CD4-positive, alpha-beta T cell treated with Interleukin-2 at 100 ng/mL for 4 hours (primary cell): ENCODE data around the gene CFTR.
"Not testable (repeated sequence)": the region's sequence is repeated elsewhere in the genome, so short reads cannot be mapped to it uniquely, and the experiment has no call there.

Experiments
- DNase-seq: peaks from one replicate; pipeline ENCODE4 v3.0.0-alpha.2; 2020; ENCODE audit warnings: low spot score

The CFTR gene

GRCh38 chr7:117686311-117686935 lies 206.6 kb downstream of the CFTR start:
- DNase-seq, result no peak

GRCh38 chr7:117688126-117688525 lies 208.3 kb downstream of the CFTR start:
- DNase-seq, result no peak

- no peak for DNase-seq
These were observed 209.6 kb downstream of the CFTR start for GRCh38 chr7:117689406-117689805.

DNA sequence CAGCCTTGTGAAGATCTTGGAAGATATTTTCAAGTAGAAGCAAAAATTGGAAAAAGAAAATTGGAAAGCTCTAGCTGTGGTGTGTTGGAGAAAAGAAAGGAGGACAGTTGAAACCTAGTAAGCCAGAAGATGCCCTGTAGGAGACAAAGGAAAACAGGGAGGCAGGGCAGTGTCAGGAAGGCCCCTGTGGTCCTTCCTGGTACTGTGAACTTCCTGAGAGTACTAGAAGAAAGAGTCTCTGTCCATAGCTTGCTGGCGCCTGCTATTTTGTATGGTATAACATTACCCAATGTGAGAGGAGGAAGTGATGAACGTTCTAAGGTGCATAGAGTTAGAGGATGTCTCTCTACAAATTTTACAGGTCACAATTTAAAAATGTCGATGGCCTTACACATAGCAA lies 210.3 kb downstream of the CFTR start:
- DNase-seq, result no peak

GRCh38 chr7:117692338-117692737 lies 212.5 kb downstream of the CFTR start:
- no peak for DNase-seq

DNA sequence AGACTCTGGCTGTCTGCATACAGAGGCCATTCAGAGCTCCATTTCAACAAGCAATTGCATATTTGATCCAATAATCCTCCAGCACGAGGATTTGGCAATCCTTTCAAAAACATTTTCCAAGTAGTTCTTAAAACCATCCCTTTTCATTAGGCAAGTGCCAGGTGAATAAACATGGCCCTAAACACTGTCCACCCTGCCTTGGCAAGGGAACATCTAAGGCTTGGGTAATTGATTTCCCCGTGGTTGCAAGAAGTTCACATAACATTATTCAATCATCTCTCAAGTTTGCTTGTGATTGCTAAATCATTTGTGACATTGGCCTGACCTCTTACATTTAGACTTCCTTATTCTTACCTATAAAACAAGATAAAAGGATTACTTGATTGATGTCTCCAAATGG lies 218.2 kb downstream of the CFTR start:
- no peak for DNase-seq

- no peak for DNase-seq
These were observed 224.2 kb downstream of the CFTR start for GRCh38 chr7:117704063-117704462.

- no peak for DNase-seq
These were observed 225.8 kb downstream of the CFTR start for GRCh38 chr7:117705630-117706029.

- DNase-seq, result no peak
These were observed 226.4 kb downstream of the CFTR start for GRCh38 chr7:117706210-117706609.

- no peak for DNase-seq
These were observed 227.3 kb downstream of the CFTR start for GRCh38 chr7:117707080-117707479.

DNA sequence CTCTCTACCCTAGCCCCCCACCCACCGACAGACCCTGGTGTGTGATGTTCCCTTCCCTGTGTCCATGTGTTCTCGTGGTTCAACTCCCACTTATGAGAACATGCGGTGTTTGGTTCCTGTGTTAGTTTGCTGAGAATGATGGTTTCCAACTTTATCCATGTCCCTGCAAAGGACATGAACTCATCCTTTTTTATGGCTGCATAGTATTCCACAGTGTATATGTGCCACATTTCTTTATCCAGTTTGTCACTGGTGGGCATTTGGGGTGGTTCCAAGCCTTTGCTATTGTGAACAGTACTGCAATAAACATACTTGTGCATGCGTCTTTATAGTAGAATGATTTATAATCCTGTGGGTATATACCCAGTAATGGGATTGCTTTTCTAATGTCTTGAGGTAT lies 228.3 kb downstream of the CFTR start:
- not testable (repeated sequence) for DNase-seq

DNA sequence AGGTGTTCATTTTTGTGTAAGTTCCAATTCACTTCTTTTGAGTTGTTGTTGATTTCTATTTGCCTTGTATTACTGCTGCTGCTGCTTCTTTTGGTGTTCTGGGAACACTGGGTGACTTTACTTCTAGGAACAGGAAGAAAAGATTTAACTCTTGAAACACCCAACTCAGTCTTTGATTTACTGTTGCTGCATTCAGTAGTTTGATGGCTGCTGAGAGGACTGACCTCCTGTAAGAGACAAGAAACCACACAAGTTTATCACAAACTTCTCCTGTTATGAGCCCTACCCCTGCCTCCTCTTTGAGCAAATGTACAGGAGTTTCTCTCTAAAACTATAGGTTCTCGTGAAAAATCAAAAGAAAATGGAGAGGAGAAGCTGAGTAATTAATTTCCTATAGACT lies 231.7 kb downstream of the CFTR start:
- no peak for DNase-seq

DNA sequence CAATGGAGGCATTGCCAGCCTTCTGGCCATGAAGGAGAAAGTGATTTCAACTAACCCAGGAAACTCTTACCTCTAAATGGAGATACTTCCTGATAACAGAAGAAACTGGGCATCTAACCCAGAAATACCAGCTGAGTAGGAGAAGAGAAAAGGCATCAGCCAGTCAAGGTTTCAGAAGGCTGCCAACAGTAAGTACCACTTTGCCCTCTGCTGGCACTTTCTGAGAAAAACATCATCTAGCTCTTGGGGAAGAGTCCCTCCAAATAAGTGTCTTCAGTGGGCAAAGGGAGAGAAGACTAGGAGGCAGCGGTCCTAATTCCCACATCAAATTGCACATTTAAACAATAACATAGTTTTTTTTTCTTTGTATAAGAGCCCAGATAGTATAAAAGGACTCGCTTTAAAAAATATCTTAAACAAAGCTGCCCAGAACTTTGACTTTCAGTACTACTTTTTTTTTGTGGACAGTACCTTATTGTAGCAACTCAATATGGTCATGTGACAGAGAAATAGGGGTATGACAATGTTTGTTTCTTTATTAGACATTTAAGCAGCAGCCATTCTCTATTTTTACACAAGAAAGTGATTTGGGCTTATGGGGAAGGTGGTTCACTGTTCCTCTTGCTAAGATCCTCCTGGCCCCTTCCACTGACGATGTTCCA lies 236.1 kb downstream of the CFTR start:
- DNase-seq, result no peak

GRCh38 chr7:117716707-117717299 lies 237.0 kb downstream of the CFTR start:
- DNase-seq, result no peak

DNA sequence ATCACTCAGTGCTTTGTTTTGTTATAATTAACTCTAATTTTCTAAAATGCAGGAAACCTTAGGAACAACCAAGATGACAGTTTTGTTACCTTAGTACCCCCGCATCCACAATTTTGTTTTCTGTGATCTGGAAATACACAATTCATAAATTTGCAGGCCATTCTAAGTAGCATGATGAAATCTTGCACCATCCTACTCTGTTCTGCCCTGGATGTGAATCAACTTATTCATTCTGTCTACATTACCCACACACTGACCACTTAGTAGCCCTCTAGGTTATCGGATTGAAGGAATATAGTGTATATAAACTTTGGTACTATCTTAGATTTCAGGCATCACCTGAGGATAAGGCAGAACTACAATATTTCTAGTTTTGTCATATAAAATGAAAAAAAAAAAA lies 237.5 kb downstream of the CFTR start:
- no peak for DNase-seq
